Hepatocyte (in vitro differentiated cells): ENCODE measurements around the gene PABPN1.

Experiments
- CTCF ChIP-seq: fragments of 200-600 bp; sonication (generic); IDR thresholded peaks from 2 replicates; pipeline ENCODE4 v1.5.1; 2016; ENCODE audit warnings: antibody characterized with exemption, mild to moderate bottlenecking; ENCODE audit not compliant: poor library complexity
- EZH2phosphoT487 ChIP-seq: fragments of 200-600 bp; sonication (generic); IDR thresholded peaks from one replicate; pipeline ENCODE4 v1.6.1; 2018; ENCODE audit warnings: antibody characterized with exemption, mild to moderate bottlenecking, low read depth, moderate library complexity; ENCODE audit not compliant: unreplicated experiment, severe bottlenecking

- TF ChIP-seq CTCF: no peak
- TF ChIP-seq EZH2phosphoT487: no peak
Observed at GRCh38 chr14:23297096-23297495, 24.2 kb upstream of the PABPN1 start.
